Common myeloid progenitor, CD34-positive (primary cell): Measurements from ENCODE around the gene MYOF.

ENCODE experiments used
- CTCF ChIA-PET: fragments of 350-600 bp; sonication (Branson Sonifier 250); formaldehyde crosslinking; loops from one replicate; lab custom pipeline; 2021; ENCODE audit warnings: antibody characterized with exemption; lab: Charles Lee
- POLR2A ChIA-PET: fragments of 350-600 bp; sonication (Branson Sonifier 250); formaldehyde crosslinking; loops from one replicate; lab custom pipeline; 2021; ENCODE audit warnings: antibody characterized with exemption; lab: Charles Lee
- DNase-seq, 3 donors: peaks; one replicate each; pipeline versions ENCODE4 v3.0.0 to v3.0.0-alpha.2; 2013
- H3K27ac ChIP-seq, 2 experiments: 1 replicate in 1 of 2; 2 replicates in 1 of 2; pipeline ENCODE4 v1.7.0; 2013; ENCODE audit warnings: inconsistent platforms in 2 of 2, low read length in 2 of 2, mild to moderate bottlenecking in 2 of 2, low read depth in 1 of 2, moderate library complexity in 1 of 2; ENCODE audit not compliant: severe bottlenecking in 2 of 2, insufficient read depth in 1 of 2, poor library complexity in 1 of 2
- H3K27me3 ChIP-seq, 5 experiments: replicated peaks in 2 of 5; 1 replicate in 3 of 5; 2 replicates in 2 of 5; pipeline versions ENCODE4 v1.6.1 to v1.7.0; 2013; ENCODE audit warnings: low read length in 4 of 5, mild to moderate bottlenecking in 2 of 5, moderate library complexity in 2 of 5, inconsistent platforms in 1 of 5; ENCODE audit not compliant: insufficient read depth in 5 of 5, control insufficient read depth in 4 of 5
- H3K36me3 ChIP-seq, 4 experiments: 1 replicate in 2 of 4; 2 replicates in 2 of 4; pipeline versions ENCODE4 v1.6.1 to v1.7.0; 2013; ENCODE audit warnings: low read length in 3 of 4, control low read depth in 1 of 4, mild to moderate bottlenecking in 1 of 4; ENCODE audit not compliant: control insufficient read depth in 4 of 4, insufficient read depth in 4 of 4
- H3K4me1 ChIP-seq, 4 experiments: 1 replicate in 3 of 4; 2 replicates in 1 of 4; pipeline versions ENCODE4 v1.6.1 to v1.7.1; 2013; ENCODE audit warnings: low read length in 3 of 4, mild to moderate bottlenecking in 3 of 4, control low read depth in 1 of 4, inconsistent platforms in 1 of 4, moderate library complexity in 1 of 4; ENCODE audit not compliant: control insufficient read depth in 4 of 4, insufficient read depth in 4 of 4; ENCODE audit errors: control extremely low read depth in 1 of 4
- H3K4me3 ChIP-seq, 7 experiments: 1 replicate in 4 of 7; 2 replicates in 3 of 7; pipeline versions ENCODE4 v1.5.1 to v1.7.0; 2013; ENCODE audit warnings: mild to moderate bottlenecking in 7 of 7, low read length in 6 of 7, moderate library complexity in 6 of 7, inconsistent platforms in 2 of 7, low read depth in 2 of 7, control low read depth in 1 of 7; ENCODE audit not compliant: insufficient read depth in 4 of 7, control insufficient read depth in 1 of 7; ENCODE audit errors: extremely low read depth in 1 of 7
- H3K9me3 ChIP-seq, 5 experiments: 1 replicate in 4 of 5; 2 replicates in 1 of 5; pipeline versions ENCODE4 v1.6.1 to v1.7.1; 2013; ENCODE audit warnings: low read length in 4 of 5, mild to moderate bottlenecking in 2 of 5, inconsistent platforms in 1 of 5, low read depth in 1 of 5, moderate library complexity in 1 of 5; ENCODE audit not compliant: control insufficient read depth in 4 of 5, insufficient read depth in 2 of 5; ENCODE audit errors: control extremely low read depth in 1 of 5
- WGBS: methylation state at CpG from one replicate; pipeline ENCODE4 v1.1.5; 2013; ENCODE audit not compliant: insufficient coverage; 5-methylcytosine and 5-hydroxymethylcytosine counted together

MYOF gene

GRCh38 chr10:93300288-93300917 is 181.7 kb downstream of the MYOF start:
- Histone ChIP-seq H3K27me3 (peaks cover 0 to 3% (median 0%) of the 10 kb centered on the region in 5 experiments), H3K4me1 (no peaks in the 10 kb centered on the region), H3K9me3 (no peaks in the 10 kb centered on the region), H3K27ac (no peak overlapping the region), H3K4me3 (no peak overlapping the region), H3K36me3 (no peaks in the 10 kb centered on the region)
- CTCF ChIA-PET = interaction anchor here (1.4 kb wide), 1 partner anchor 9 kb away, joined by 10 read pairs; no protein-coding TSS in a partner anchor
- DNase-seq = no peak
- POLR2A ChIA-PET = no interaction called here
- 95% methylated on average over 6 of the region's 7 CpGs for WGBS

- Histone ChIP-seq H3K36me3 (no peaks in the 10 kb centered on the region), H3K27ac (no peak overlapping the region), H3K4me3 (no peak overlapping the region), H3K9me3 (no peaks in the 10 kb centered on the region), H3K27me3 (peaks cover 0 to 3% (median 0%) of the 10 kb centered on the region in 5 experiments), H3K4me1 (no peaks in the 10 kb centered on the region)
- 91% methylated on average over 17 of the region's 18 CpGs for WGBS
- CTCF ChIA-PET = interaction anchor here (1.4 kb wide), 1 partner anchor 9 kb away, joined by 10 read pairs; no protein-coding TSS in a partner anchor
- no peak for DNase-seq
- POLR2A ChIA-PET = no interaction called here
Observed at GRCh38 chr10:93299606-93300287, 182.4 kb downstream of the MYOF start.

- POLR2A ChIA-PET = no interaction called here
- CTCF ChIA-PET = no interaction called here
- H3K27me3 ChIP-seq = peaks cover 0 to 3% (median 0%) of the 10 kb centered on the region in 5 experiments
- DNase-seq = no peak
- WGBS = 81% methylated on average over 6 of the region's 6 CpGs
- no peak overlapping the region for H3K27ac ChIP-seq
- no peaks in the 10 kb centered on the region for H3K36me3 ChIP-seq
- no peaks in the 10 kb centered on the region for H3K9me3 ChIP-seq
- no peak overlapping the region for H3K4me3 ChIP-seq
- no peaks in the 10 kb centered on the region for H3K4me1 ChIP-seq
Observed at GRCh38 chr10:93299195-93299594, 182.9 kb downstream of the MYOF start.

GRCh38 chr10:93296151-93296550 is 186.0 kb downstream of the MYOF start:
- CTCF ChIA-PET = no interaction called here
- 97% methylated on average over 3 of the region's 4 CpGs for WGBS
- peaks cover 0 to 3% (median 0%) of the 10 kb centered on the region in 5 experiments for H3K27me3 ChIP-seq

DNA sequence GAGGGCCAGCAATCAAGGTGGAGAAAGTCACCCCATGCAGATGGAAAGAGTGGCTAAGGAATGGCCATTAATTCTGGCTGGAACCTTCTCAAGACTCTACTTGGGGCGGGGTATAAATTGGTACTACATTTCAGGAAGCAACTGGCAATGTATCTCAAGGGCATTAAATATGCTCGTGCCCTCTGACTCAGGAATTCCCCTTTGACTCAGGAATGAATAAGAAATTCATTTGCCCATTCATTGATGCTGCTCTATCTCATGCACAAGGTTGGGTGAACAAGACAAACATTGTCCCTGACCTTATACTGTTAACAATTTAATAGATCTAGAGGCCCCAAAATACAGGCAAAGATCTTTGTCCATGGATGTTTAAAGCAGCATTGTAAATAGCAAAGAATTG is 188.1 kb downstream of the MYOF start:
- 63% methylated on average over 2 of the region's 2 CpGs for WGBS
- DNase-seq = no peak
- POLR2A ChIA-PET = no interaction called here
- Histone ChIP-seq H3K9me3 (no peaks in the 10 kb centered on the region), H3K36me3 (no peaks in the 10 kb centered on the region), H3K27me3 (no peaks in the 10 kb centered on the region), H3K4me1 (no peaks in the 10 kb centered on the region), H3K27ac (no peak overlapping the region), H3K4me3 (no peak overlapping the region)
- CTCF ChIA-PET = no interaction called here

More at GRCh38 chr10:93296151-93296550, 186.0 kb downstream of the MYOF start:
- Histone ChIP-seq H3K9me3 (no peaks in the 10 kb centered on the region), H3K27ac (no peak overlapping the region), H3K36me3 (no peaks in the 10 kb centered on the region), H3K4me1 (no peaks in the 10 kb centered on the region), H3K4me3 (no peak overlapping the region)
- no peak for DNase-seq
- POLR2A ChIA-PET = interaction anchor here (0.6 kb wide), 1 partner anchor 576 kb away, joined by 3 read pairs; no protein-coding TSS in a partner anchor

DNA sequence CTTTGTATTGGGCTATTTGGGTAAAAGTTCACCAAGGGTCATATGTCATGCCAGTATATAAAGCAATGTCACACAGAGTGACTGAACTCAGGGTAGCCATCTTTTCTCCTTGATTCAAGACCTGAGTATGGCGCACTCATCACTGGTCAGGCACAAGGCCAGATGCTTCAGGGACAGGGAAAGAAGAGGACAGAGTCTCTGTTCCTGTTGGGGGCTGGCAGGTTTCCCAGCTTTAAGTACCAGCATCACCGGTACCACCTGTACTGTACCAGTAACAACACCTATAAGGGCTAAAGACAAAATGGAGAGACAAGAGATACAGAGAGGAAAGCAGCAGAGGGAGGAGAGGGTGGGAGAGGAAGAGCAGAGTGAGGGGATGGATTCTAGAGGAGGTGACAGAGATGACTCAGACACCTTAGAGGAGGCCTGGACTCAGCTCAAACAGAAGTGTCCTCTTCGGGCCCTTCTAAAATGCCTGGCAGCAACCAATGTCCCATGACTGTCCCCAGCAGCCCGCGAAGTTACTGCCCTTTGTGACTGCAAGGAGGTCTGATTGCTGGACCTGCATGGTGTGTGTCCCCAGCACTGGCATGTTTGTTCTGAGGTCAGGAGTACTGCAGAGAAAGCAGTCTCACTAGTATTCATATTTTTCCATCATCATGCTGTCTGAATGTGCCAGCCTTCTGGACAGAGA is 191.3 kb downstream of the MYOF start:
- no peak for DNase-seq
- Histone ChIP-seq H3K4me1 (no peaks in the 10 kb centered on the region), H3K27ac (no peak overlapping the region), H3K27me3 (no peaks in the 10 kb centered on the region), H3K9me3 (no peaks in the 10 kb centered on the region), H3K36me3 (no peaks in the 10 kb centered on the region), H3K4me3 (no peak overlapping the region)
- ChIA-PET POLR2A (no interaction called here), CTCF (interaction anchor here (0.8 to 2.1 kb wide), 13 partner anchors 10 to 405 kb away, joined by 3 to 11 read pairs (median 5); no protein-coding TSS in a partner anchor)
- WGBS = 100% methylated on average over 3 of the region's 5 CpGs
